ENCODE measurements around the gene ATP6V0B.

The ATP6V0B gene

DNA sequence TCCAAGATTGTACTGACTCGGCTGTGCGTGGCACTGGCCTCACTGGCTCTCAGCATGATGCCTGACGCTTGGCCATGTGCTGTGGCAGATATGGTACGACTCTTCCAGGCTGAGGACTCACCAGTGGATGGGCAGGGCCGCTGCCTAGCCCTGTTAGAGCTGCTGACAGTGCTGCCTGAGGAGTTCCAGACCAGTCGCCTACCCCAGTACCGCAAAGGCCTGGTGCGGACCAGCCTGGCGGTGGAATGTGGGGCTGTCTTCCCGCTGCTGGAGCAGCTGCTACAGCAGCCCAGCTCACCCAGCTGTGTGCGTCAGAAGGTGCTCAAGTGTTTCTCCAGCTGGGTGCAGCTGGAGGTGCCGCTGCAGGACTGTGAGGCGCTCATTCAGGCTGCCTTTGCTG lies 25.1 kb upstream of the ATP6V0B start:
- CTCF ChIA-PET, result no interaction called here
- POLR2A ChIA-PET (ENCODE audit: low non-redundant PET), result no interaction called here
- DNase-seq (ENCODE audit: low spot score), result no peak
- 0 out of 2 replicates have a peak overlapping the region, but pooled peaks have one; percentile 90 for H3K27ac ChIP-seq
- TF ChIP-seq, protein P1, sequence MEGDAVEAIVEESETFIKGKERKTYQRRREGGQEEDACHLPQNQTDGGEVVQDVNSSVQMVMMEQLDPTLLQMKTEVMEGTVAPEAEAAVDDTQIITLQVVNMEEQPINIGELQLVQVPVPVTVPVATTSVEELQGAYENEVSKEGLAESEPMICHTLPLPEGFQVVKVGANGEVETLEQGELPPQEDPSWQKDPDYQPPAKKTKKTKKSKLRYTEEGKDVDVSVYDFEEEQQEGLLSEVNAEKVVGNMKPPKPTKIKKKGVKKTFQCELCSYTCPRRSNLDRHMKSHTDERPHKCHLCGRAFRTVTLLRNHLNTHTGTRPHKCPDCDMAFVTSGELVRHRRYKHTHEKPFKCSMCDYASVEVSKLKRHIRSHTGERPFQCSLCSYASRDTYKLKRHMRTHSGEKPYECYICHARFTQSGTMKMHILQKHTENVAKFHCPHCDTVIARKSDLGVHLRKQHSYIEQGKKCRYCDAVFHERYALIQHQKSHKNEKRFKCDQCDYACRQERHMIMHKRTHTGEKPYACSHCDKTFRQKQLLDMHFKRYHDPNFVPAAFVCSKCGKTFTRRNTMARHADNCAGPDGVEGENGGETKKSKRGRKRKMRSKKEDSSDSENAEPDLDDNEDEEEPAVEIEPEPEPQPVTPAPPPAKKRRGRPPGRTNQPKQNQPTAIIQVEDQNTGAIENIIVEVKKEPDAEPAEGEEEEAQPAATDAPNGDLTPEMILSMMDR (conservative IDR thresholded peaks at IDR 0.05; ENCODE audit: low read depth), result no peak

DNA sequence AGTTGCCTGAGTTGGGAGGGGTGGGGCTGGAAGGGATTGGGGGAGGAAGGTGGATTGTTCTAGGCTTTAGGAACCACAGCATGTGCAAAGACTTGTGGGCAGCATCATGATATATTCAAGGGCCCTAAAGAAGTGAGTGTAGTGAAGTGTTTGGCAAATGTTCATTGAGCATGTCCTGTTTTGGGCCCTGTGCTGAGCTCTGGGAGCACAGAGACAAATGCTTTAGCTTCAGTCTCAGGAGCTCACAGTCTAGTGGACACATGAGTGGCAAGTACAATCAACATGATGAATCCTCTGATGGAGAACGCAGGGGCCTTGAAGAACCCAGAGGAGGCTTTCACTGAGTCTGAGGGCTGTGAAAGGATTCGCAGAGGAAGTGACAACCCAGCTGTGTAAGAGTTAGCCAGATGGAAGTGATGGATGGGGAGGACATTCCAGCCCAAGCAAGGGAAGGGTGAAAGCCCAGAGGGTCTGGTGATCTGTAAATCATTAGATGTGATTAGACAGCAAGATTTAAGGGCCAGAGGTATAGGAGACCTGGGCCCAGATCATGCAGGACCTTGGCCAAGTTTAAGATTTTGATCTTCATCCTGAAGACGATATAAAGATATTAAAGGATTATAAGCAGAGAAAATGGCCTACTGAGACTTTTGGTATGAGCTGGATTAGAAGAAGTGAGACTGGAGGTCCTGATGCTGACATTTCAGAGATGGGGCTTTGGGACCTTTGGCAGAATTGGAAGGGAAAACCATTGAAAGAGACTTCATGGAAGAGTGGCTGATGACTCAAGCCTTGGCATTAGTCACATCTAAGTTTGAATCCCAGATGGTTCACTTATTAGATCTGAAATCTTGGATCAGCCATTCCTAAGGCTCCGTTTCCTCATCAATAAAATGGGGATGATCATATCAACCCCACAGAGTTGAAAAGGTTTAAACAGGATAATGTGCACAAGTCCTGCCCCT lies 23.5 kb upstream of the ATP6V0B start:
- no peak for DNase-seq (ENCODE audit: low spot score)

DNA sequence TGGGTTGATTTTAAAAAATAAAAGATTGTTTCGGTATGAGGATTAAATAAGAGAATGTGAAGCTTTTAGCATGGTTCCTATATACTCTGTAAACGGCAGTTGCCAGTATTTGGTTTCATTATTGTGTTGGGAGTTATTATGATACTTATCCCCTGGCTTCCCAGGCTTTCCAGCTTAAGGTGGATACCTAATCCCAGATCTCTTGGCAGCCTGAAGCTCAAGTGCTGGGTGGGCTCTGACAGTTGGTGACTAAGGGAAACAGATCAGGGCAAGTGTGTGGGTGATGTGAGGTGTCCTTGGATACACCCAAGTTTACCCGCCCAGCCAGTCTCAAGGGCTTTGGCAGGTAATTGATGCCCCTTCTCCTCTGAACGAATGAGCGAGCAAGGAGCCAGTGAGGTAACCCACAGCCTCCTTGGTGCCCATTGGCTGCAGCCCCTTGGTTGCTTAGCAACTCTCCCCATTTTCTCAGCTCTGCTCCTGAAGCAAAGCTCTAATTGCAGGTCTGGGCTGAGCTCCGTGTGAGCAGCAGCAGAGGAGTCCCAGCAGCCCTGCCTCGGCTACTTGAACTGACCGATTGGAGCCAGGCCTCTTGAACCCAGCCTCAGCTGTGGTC lies 21.9 kb upstream of the ATP6V0B start:
- POLR2A ChIA-PET (ENCODE audit: low non-redundant PET), result no interaction called here
- DNase-seq (ENCODE audit: low spot score), result no peak
- H3K27ac ChIP-seq, result peak overlapping the region; percentile 33
- TF ChIP-seq, protein P1 (conservative IDR thresholded peaks at IDR 0.05; ENCODE audit: low read depth), result no peak
- CTCF ChIA-PET, result no interaction called here

More for the DNA sequence above, 23.5 kb upstream of the ATP6V0B start:
- no peak overlapping the region for H3K27ac ChIP-seq
- POLR2A ChIA-PET (ENCODE audit: low non-redundant PET), result interaction anchor here (0.6 kb wide), 1 partner anchor 14 kb away, joined by 3 read pairs; no protein-coding TSS in a partner anchor
- CTCF ChIA-PET, result no interaction called here
- TF ChIP-seq, protein P1 (conservative IDR thresholded peaks at IDR 0.05; ENCODE audit: low read depth), result no peak

DNA sequence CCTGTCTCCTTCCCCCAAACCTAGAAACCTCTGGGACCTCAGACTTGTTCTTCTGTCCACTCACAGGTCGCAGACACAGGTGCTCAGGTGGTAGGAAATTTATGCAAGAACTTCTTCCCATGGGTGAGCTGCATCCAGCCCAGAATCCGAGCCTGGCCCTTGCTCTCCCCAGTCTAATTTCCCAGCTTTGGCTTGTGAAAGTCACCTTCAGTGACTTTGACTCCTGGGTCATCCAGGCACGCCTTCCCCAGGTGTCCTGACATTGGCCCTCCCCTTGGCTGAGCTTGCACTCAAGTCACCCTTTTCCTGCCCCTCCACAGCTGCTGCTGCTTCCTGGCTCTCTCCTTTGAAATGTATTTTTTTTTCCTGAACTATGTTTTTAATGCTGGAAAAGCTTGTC lies 21.4 kb upstream of the ATP6V0B start:
- TF ChIP-seq, protein P1 (conservative IDR thresholded peaks at IDR 0.05; ENCODE audit: low read depth), result no peak
- DNase-seq (ENCODE audit: low spot score), result no peak
- ChIA-PET CTCF (no interaction called here), POLR2A (ENCODE audit: low non-redundant PET) (no interaction called here)
- H3K27ac ChIP-seq, result peak overlapping the region; percentile 33

DNA sequence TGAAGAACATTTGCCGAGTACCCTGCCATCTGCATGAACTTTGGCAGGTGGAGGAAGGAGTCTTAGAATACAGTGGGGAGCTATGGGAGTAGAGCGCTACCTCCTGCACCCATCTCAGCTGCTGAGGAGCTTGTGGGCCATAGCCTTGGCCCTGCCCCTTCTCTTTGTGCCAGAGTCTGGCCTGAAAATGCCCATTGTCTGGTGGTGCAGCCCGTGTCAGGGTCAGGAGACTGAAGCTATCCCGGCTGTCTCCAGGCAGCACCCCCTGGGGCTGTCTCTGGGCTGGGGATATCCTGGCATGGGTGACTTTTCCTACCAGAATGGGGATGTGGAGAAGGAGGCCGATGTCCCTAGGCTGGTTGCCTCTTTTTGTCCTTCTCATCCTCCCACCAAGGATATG lies 20.7 kb upstream of the ATP6V0B start:
- TF ChIP-seq, protein P1 (conservative IDR thresholded peaks at IDR 0.05; ENCODE audit: low read depth), result no peak
- no peak for DNase-seq (ENCODE audit: low spot score)
- CTCF ChIA-PET, result interaction anchor here (0.5 to 0.6 kb wide), 2 partner anchors 46 to 98 kb away, joined by 3 to 5 read pairs; no protein-coding TSS in a partner anchor
- POLR2A ChIA-PET (ENCODE audit: low non-redundant PET), result no interaction called here
- H3K27ac ChIP-seq, result 0 out of 2 replicates have a peak overlapping the region, but pooled peaks have one; percentile 12

DNA sequence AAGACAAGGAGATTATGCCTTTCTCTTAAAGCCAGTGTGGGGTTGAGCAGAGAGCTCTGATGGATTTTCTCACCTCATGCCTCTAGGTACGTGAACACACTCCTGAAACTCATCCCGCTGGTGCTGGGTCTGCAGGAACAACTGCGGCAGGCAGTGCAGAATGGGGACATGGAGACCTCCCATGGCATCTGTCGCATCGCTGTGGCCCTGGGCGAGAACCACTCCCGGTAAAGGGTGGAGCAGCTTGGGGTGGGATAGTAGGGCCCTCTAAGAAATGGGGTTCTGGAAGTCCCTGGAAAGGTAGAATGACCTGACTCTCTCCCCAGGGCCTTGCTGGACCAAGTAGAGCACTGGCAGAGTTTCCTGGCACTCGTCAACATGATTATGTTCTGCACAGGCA lies 18.5 kb upstream of the ATP6V0B start:
- POLR2A ChIA-PET (ENCODE audit: low non-redundant PET), result no interaction called here
- peak overlapping the region; percentile 66; the same call in 1 of the 2 replicates for H3K27ac ChIP-seq
- DNase-seq (ENCODE audit: low spot score), result no peak
- CTCF ChIA-PET, result no interaction called here
- TF ChIP-seq, protein P1 (conservative IDR thresholded peaks at IDR 0.05; ENCODE audit: low read depth), result no peak
